GM12878 (cell line): ENCODE data around the gene ITIH6. TPM values are rescaled to one million over a fixed set of nuclear protein-coding genes. Genes with fewer than 3 reads are reported as not detected.

Experiments
- ATAC-seq: fragments of 200-7000 bp; cut with Tn5 transposase; 3 replicates; pipeline ENCODE4 v1.9.1; 2020; ENCODE audit warnings: mild to moderate bottlenecking, moderate library complexity
- BruUV-seq: library from RNA; stranded (reverse); fragments of 400-500 nt; replicated peaks from 2 replicates; lab custom pipeline; 2021; lab: Mats Ljungman, UMichigan
- CTCF ChIA-PET: fragments of 300-600 bp; sonication (Branson Sonifier 250); formaldehyde crosslinking; extraction: SDS; loops from one replicate; lab custom pipeline; 2021; ENCODE audit warnings: inconsistent platforms; lab: Yijun Ruan, JAX
- POLR2A ChIA-PET: fragments of 350-600 bp; formaldehyde crosslinking; extraction: SDS; loops from one replicate; lab custom pipeline; 2021; ENCODE audit warnings: inconsistent platforms; lab: Charles Lee
- RAD21 ChIA-PET: fragments of 300-600 bp; sonication (Branson Sonifier 250); formaldehyde crosslinking; loops from one replicate; lab custom pipeline; 2023; ENCODE audit warnings: antibody characterized with exemption; ENCODE audit not compliant: unreplicated experiment; lab: Charles Lee
- SMC1A ChIA-PET: fragments of 300-600 bp; sonication (Branson Sonifier 250); formaldehyde crosslinking; loops from one replicate; lab custom pipeline; 2023; ENCODE audit not compliant: unreplicated experiment, uncharacterized antibody; lab: Charles Lee
- DNase-seq: peaks from one replicate; pipeline ENCODE4 v3.0.0-alpha.2; 2011; ENCODE audit warnings: low read depth, low spot score
- FAIRE-seq: peaks from 3 replicates; lab custom pipeline; 2011; peaks lifted over from hg19 to GRCh38; lab: Jason Lieb, UNC
- H2AFZ ChIP-seq: 2 replicates; pipeline ENCODE4 v1.6.0; 2011; ENCODE audit warnings: low read depth, low read length, control low read depth; ENCODE audit not compliant: control insufficient read depth
- H3K27ac ChIP-seq: 2 replicates; pipeline ENCODE4 v1.5.1; 2011; ENCODE audit warnings: control low read depth; ENCODE audit not compliant: control insufficient read depth, insufficient read depth
- H3K27me3 ChIP-seq, 2 experiments: replicated peaks in 1 of 2; 2 replicates each; pipeline versions ENCODE4 v1.6.0 to v1.6.1; 2011; ENCODE audit warnings: low read length in 1 of 2; ENCODE audit not compliant: control insufficient read depth in 2 of 2, insufficient read depth in 2 of 2
- H3K36me3 ChIP-seq, 2 experiments: 2 replicates each; pipeline ENCODE4 v1.5.1; 2011; ENCODE audit warnings: low read length in 1 of 2; ENCODE audit not compliant: control insufficient read depth in 2 of 2, insufficient read depth in 2 of 2
- H3K4me1 ChIP-seq: 2 replicates; pipeline ENCODE4 v1.6.1; 2011; ENCODE audit warnings: mild to moderate bottlenecking, low read length, moderate library complexity, mixed read lengths; ENCODE audit not compliant: control insufficient read depth, insufficient read depth
- H3K4me2 ChIP-seq: 2 replicates; pipeline ENCODE4 v1.6.0; 2011; ENCODE audit warnings: control low read depth; ENCODE audit not compliant: control insufficient read depth, insufficient read depth
- H3K4me3 ChIP-seq: fragments of 200-600 bp; sonication (generic); 2 replicates; pipeline ENCODE4 v1.5.1; 2016
- H3K79me2 ChIP-seq: 2 replicates; pipeline ENCODE4 v1.6.0; 2011; ENCODE audit warnings: low read length; ENCODE audit not compliant: control insufficient read depth, insufficient read depth
- H3K9ac ChIP-seq: 2 replicates; pipeline ENCODE4 v1.8.0; 2011; ENCODE audit warnings: low read length, control low read depth, mixed read lengths; ENCODE audit not compliant: control insufficient read depth, insufficient read depth
- H3K9me3 ChIP-seq: replicated peaks from 3 replicates; pipeline ENCODE4 v1.5.1; 2011; ENCODE audit warnings: mild to moderate bottlenecking, low read length; ENCODE audit not compliant: control insufficient read depth, insufficient read depth
- H4K20me1 ChIP-seq: 2 replicates; pipeline ENCODE4 v1.6.0; 2011; ENCODE audit not compliant: control insufficient read depth, insufficient read depth
- ATF7 ChIP-seq: fragments of 450-650 bp; IDR thresholded peaks from 2 replicates; pipeline ENCODE4 v1.6.1; 2016; ENCODE audit warnings: low read depth, mild to moderate bottlenecking
- CBX3 ChIP-seq: fragments of 200-600 bp; sonication (generic); IDR thresholded peaks from 2 replicates; pipeline ENCODE4 v1.6.1; 2016; ENCODE audit warnings: low read depth, borderline replicate concordance
- CEBPB ChIP-seq, 2 experiments: fragments of 150-350 bp in 1 of 2; IDR thresholded peaks; 2 replicates each; pipeline ENCODE4 v1.6.1; 2012 to 2014; ENCODE audit warnings: low read depth in 2 of 2, low read length in 2 of 2, borderline replicate concordance in 1 of 2, inconsistent platforms in 1 of 2
- FOS ChIP-seq: IDR thresholded peaks from 3 replicates; pipeline ENCODE4 v1.6.1; 2011; ENCODE audit warnings: borderline replicate concordance; ENCODE audit not compliant: insufficient read length; ENCODE audit errors: extremely low read depth
- FOXK2 ChIP-seq: fragments of 450-650 bp; IDR thresholded peaks from 2 replicates; pipeline ENCODE4 v1.6.1; 2017; ENCODE audit warnings: mild to moderate bottlenecking, moderate library complexity
- HDGF ChIP-seq: fragments of 450-650 bp; IDR thresholded peaks from 2 replicates; pipeline ENCODE4 v1.6.1; 2016; ENCODE audit warnings: antibody characterized with exemption
- IKZF2 ChIP-seq, 2 experiments: fragments of 450-650 bp; IDR thresholded peaks; 2 replicates each; pipeline ENCODE4 v1.6.1; 2017; ENCODE audit warnings: mild to moderate bottlenecking in 2 of 2, moderate library complexity in 2 of 2
- JUNB ChIP-seq: IDR thresholded peaks from 2 replicates; pipeline ENCODE4 v1.6.1; 2016; ENCODE audit warnings: antibody characterized with exemption, mild to moderate bottlenecking
- JUND ChIP-seq: IDR thresholded peaks from 2 replicates; pipeline ENCODE4 v1.6.1; 2012; ENCODE audit warnings: low read depth, mild to moderate bottlenecking, low read length, improper control_type of control experiment, moderate library complexity
- NFYA ChIP-seq: IDR thresholded peaks from 2 replicates; pipeline ENCODE4 v1.6.1; 2011; ENCODE audit warnings: low read depth, mild to moderate bottlenecking, low read length, improper control_type of control experiment, borderline replicate concordance
- RAD51 ChIP-seq: fragments of 450-650 bp; IDR thresholded peaks from 2 replicates; pipeline ENCODE4 v1.6.1; 2016; ENCODE audit warnings: moderate library complexity, mild to moderate bottlenecking, inconsistent platforms
- RB1 ChIP-seq: fragments of 450-650 bp; formaldehyde crosslinking; IDR thresholded peaks from 2 replicates; pipeline ENCODE4 v1.6.1; 2017; ENCODE audit warnings: mild to moderate bottlenecking, borderline replicate concordance
- RFX5 ChIP-seq: IDR thresholded peaks from 2 replicates; pipeline ENCODE4 v1.6.1; 2011; ENCODE audit warnings: low read depth, low read length, improper control_type of control experiment
- SMC3 ChIP-seq: IDR thresholded peaks from 2 replicates; pipeline ENCODE4 v1.6.1; 2011; ENCODE audit warnings: low read length, improper control_type of control experiment, borderline replicate concordance
- SREBF1 ChIP-seq: IDR thresholded peaks from 2 replicates; pipeline ENCODE4 v1.6.1; 2012; ENCODE audit warnings: mild to moderate bottlenecking, low read length
- SUPT20H ChIP-seq: IDR thresholded peaks from 2 replicates; pipeline ENCODE4 v1.6.1; 2011; ENCODE audit warnings: low read depth, mild to moderate bottlenecking, low read length, moderate library complexity, borderline replicate concordance; ENCODE audit not compliant: control insufficient read depth
- ZBED1 ChIP-seq: IDR thresholded peaks from 2 replicates; pipeline ENCODE4 v1.6.1; 2016; ENCODE audit warnings: borderline replicate concordance
- ZNF24 ChIP-seq: fragments of 450-650 bp; IDR thresholded peaks from 2 replicates; pipeline ENCODE4 v1.6.1; 2017; ENCODE audit warnings: antibody characterized with exemption, mild to moderate bottlenecking
- ZSCAN29 ChIP-seq: fragments of 450-650 bp; IDR thresholded peaks from 2 replicates; pipeline ENCODE4 v1.6.1; 2017; ENCODE audit warnings: mild to moderate bottlenecking, moderate library complexity
- WGBS: methylation state at CpG from one replicate; pipeline ENCODE4 v1.1.6; 2016; ENCODE audit warnings: low lambda C conversion rate; ENCODE audit not compliant: insufficient replicate concordance, insufficient coverage; ENCODE audit errors: missing lambda C conversion rate; 5-methylcytosine and 5-hydroxymethylcytosine counted together
- in situ Hi-C: fragments of 300-500 bp; cut with MboI; formaldehyde crosslinking; loops from 9 replicates; pipeline ENCODE4 v1.14.3; 2018; ENCODE audit warnings: mixed read lengths
- intact Hi-C: fragments of 100-400 bp; cut with micrococcal nuclease; formaldehyde crosslinking; loops from one replicate; pipeline ENCODE4 v1.14.2; 2022; ENCODE audit not compliant: unreplicated experiment
- polyA plus RNA-seq, 11 experiments: library from polyadenylated mRNA; depleted of rRNA in 4 of 11; unstranded in 6 of 11; stranded (reverse) in 5 of 11; fragments of >200 nt; fragmentation: Nextera tagmentation in 4 of 11; fragmentation: Illumina TruSeq in 1 of 11; extraction: Ambion mirVana in 4 of 11; extraction: Trizol in 1 of 11; gene quantifications; 1 replicate in 1 of 11; 2 replicates in 10 of 11; pipeline versions ENCODE4 v1.2.1 to v1.2.3, GENCODE V29; 2011 to 2016; ENCODE audit warnings: inconsistent platforms in 2 of 11, missing spikeins in 2 of 11, low read depth in 1 of 11
- total RNA-seq, 4 experiments: library from RNA; depleted of rRNA in 3 of 4; stranded (reverse); fragments of >200 nt in 3 of 4; fragmentation: Illumina TruSeq in 1 of 4; extraction: Trizol in 1 of 4; gene quantifications; 2 replicates each; pipeline versions ENCODE4 v1.2.1 to v1.2.3, GENCODE V29; 2013 to 2021

Gene ITIH6
- total and polyA plus RNA-seq, 10 of the 15 experiments (the other 5 are each of a cell fraction or from before 2014, with no cell fraction given): not detected

GRCh38 chrX:54715621-54716020 is 82.4 kb downstream of the ITIH6 start:
- Histone ChIP-seq H3K4me1 (no peaks in the 10 kb centered on the region), H3K4me3 (no peak overlapping the region), H3K36me3 (no peaks in the 10 kb centered on the region), H3K9ac (no peak overlapping the region), H3K9me3 (no peaks in the 10 kb centered on the region), H3K79me2 (no peaks in the 10 kb centered on the region), H3K27me3 (no peaks in the 10 kb centered on the region), H4K20me1 (no peaks in the 10 kb centered on the region), H3K4me2 (no peak overlapping the region), H3K27ac (no peak overlapping the region), H2AFZ (no peak overlapping the region)
- intact Hi-C loops: no loop called here
- WGBS: 24% methylated on average over 1 of the region's 1 CpG
- ATAC-seq (no peak), FAIRE-seq (no peak), DNase-seq (no peak)
- TF ChIP-seq FOS: no peak
- no peak for TF ChIP-seq RB1
- no peak for TF ChIP-seq NFYA
- TF ChIP-seq JUND: no peak
- TF ChIP-seq SMC3: no peak
- TF ChIP-seq ATF7: no peak
- no peak for TF ChIP-seq CEBPB (IDR thresholded peaks at IDR 0.05; ENCODE audit: borderline replicate concordance in 1 of 2, low read depth in 2 of 2, low read length in 2 of 2)
- TF ChIP-seq IKZF2 (IDR thresholded peaks at IDR 0.05): no peak
- TF ChIP-seq CBX3: no peak
- TF ChIP-seq ZNF24: no peak
- no peak for TF ChIP-seq JUNB
- TF ChIP-seq RFX5: no peak
- TF ChIP-seq ZSCAN29: no peak
- TF ChIP-seq SUPT20H: no peak
- no peak for TF ChIP-seq ZBED1
- no peak for TF ChIP-seq SREBF1
- TF ChIP-seq RAD51: no peak
- no peak for TF ChIP-seq FOXK2
- TF ChIP-seq HDGF: no peak
- SMC1A ChIA-PET: no interaction called here
- CTCF ChIA-PET: no interaction called here
- RAD21 ChIA-PET: no interaction called here
- POLR2A ChIA-PET: no interaction called here
- in situ Hi-C loops: no loop called here
- no TSS peak for BruUV-seq
